ENCODE data around the gene PDCL2.

GRCh38 chr4:55615008-55615407 is 23.0 kb upstream of the PDCL2 start:
- TF ChIP-seq ZFP3 (CRISPR knock-in tag; IDR thresholded peaks at IDR 0.05) (no peak), ARNTL (CRISPR knock-in tag; IDR thresholded peaks at IDR 0.05; ENCODE audit: borderline replicate concordance, low read depth) (no peak), ZNF8 (CRISPR knock-in tag; IDR thresholded peaks at IDR 0.05) (no peak), ZFP30 (CRISPR knock-in tag; IDR thresholded peaks at IDR 0.05) (no peak), SNAI2 (CRISPR knock-in tag; IDR thresholded peaks at IDR 0.05) (no peak), RARB (CRISPR knock-in tag; IDR thresholded peaks at IDR 0.05) (no peak)
- TF ChIP-seq, protein P1, sequence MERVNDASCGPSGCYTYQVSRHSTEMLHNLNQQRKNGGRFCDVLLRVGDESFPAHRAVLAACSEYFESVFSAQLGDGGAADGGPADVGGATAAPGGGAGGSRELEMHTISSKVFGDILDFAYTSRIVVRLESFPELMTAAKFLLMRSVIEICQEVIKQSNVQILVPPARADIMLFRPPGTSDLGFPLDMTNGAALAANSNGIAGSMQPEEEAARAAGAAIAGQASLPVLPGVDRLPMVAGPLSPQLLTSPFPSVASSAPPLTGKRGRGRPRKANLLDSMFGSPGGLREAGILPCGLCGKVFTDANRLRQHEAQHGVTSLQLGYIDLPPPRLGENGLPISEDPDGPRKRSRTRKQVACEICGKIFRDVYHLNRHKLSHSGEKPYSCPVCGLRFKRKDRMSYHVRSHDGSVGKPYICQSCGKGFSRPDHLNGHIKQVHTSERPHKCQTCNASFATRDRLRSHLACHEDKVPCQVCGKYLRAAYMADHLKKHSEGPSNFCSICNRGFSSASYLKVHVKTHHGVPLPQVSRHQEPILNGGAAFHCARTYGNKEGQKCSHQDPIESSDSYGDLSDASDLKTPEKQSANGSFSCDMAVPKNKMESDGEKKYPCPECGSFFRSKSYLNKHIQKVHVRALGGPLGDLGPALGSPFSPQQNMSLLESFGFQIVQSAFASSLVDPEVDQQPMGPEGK (CRISPR knock-in tag; IDR thresholded peaks at IDR 0.05; ENCODE audit: borderline replicate concordance), result no peak

All from SK-N-SH treated with all-trans-retinoic acid at 6 μM for 48 hours (cell line).